GM19438 (cell line): Measurements from ENCODE around the gene WWC1.

Source experiments
- ATAC-seq: cut with Tn5 transposase; IDR thresholded peaks from one replicate; pipeline ENCODE4 v1.9.1; 2021; ENCODE audit warnings: low read depth; ENCODE audit not compliant: unreplicated experiment

The WWC1 gene

GRCh38 chr5:168291342-168291963 is at the start of gene WWC1:
Gene WWC1, plus strand, starts transcription at chr5:168291645. Its CDS starts 508 bp downstream, at chr5:168292153.
- ATAC-seq, result peak; percentile 77

GRCh38 chr5:168244838-168245559 is 46.4 kb upstream of the WWC1 start:
- no peak for ATAC-seq

- no peak for ATAC-seq
These were observed 41.5 kb upstream of the WWC1 start for GRCh38 chr5:168249923-168250322.

- no peak for ATAC-seq
These were observed 40.2 kb upstream of the WWC1 start for GRCh38 chr5:168251259-168251658.

GRCh38 chr5:168254013-168254693 is 37.3 kb upstream of the WWC1 start:
- ATAC-seq, result no peak

- ATAC-seq, result no peak
These were observed 30.9 kb upstream of the WWC1 start for GRCh38 chr5:168260353-168261226.

- ATAC-seq, result no peak
These were observed 30.2 kb upstream of the WWC1 start for GRCh38 chr5:168261227-168261571.

- no peak for ATAC-seq
These were observed 29.3 kb upstream of the WWC1 start for GRCh38 chr5:168262042-168262743.

GRCh38 chr5:168263121-168263520 is 28.3 kb upstream of the WWC1 start:
- ATAC-seq, result no peak

- no peak for ATAC-seq
These were observed 25.4 kb upstream of the WWC1 start for GRCh38 chr5:168266016-168266415.

- peak; percentile 88 for ATAC-seq
These were observed 22.2 kb upstream of the WWC1 start for GRCh38 chr5:168268949-168269936.

GRCh38 chr5:168269937-168270330 is 21.5 kb upstream of the WWC1 start:
- peak; percentile 50 for ATAC-seq

GRCh38 chr5:168270476-168270875 is 21.0 kb upstream of the WWC1 start:
- ATAC-seq, result no peak

- ATAC-seq, result no peak
These were observed 18.1 kb upstream of the WWC1 start for GRCh38 chr5:168273056-168273980.

- ATAC-seq, result no peak
These were observed 17.0 kb upstream of the WWC1 start for GRCh38 chr5:168274406-168274805.

GRCh38 chr5:168275940-168276339 is 15.5 kb upstream of the WWC1 start:
- no peak for ATAC-seq

- ATAC-seq, result no peak
These were observed 9.3 kb upstream of the WWC1 start for GRCh38 chr5:168282120-168282519.

- no peak for ATAC-seq
These were observed 6.6 kb upstream of the WWC1 start for GRCh38 chr5:168284809-168285208.
